Stimulated activated CD8-positive, alpha-beta memory T cell treated with anti-CD3 and anti-CD28 coated beads, Interleukin-2, amount 100 ng/mL, for 1 hour (primary cell): ENCODE measurements around the gene PTGDR2.
"Not testable (repeated sequence)": the region's sequence is repeated elsewhere in the genome, so short reads cannot be mapped to it uniquely, and the experiment has no call there.

Experiments
- DNase-seq, 2 donors: peaks; one replicate each; pipeline ENCODE4 v3.0.0-alpha.2; 2020; ENCODE audit warnings: low read depth in 2 of 2

PTGDR2 gene

GRCh38 chr11:60842668-60843600 is 12.8 kb downstream of the PTGDR2 start:
- DNase-seq = no peak

- peak; percentile 96 to 99 for DNase-seq
Observed at GRCh38 chr11:60841797-60842667, 13.7 kb downstream of the PTGDR2 start, which contains the start of gene CCDC86. TSS of gene CCDC86 (plus strand) at chr11:60842113. CDS start at chr11:60842125, 12 bp downstream.

GRCh38 chr11:60840470-60841430 is 15.0 kb downstream of the PTGDR2 start:
- DNase-seq = no peak

- DNase-seq = no peak
Observed at GRCh38 chr11:60838132-60838531, 17.6 kb downstream of the PTGDR2 start.

GRCh38 chr11:60836866-60837515 is 18.8 kb downstream of the PTGDR2 start:
- no peak for DNase-seq

- no peak for DNase-seq
Observed at GRCh38 chr11:60835534-60835846, 20.3 kb downstream of the PTGDR2 start.

GRCh38 chr11:60834742-60835533 is 20.8 kb downstream of the PTGDR2 start:
- no peak for DNase-seq

- DNase-seq = no peak
Observed at GRCh38 chr11:60831501-60832079, 24.2 kb downstream of the PTGDR2 start.

- DNase-seq = peak; percentile 58 to 73
Observed at GRCh38 chr11:60831143-60831500, 24.6 kb downstream of the PTGDR2 start.

GRCh38 chr11:60830478-60831142 is 25.1 kb downstream of the PTGDR2 start:
- DNase-seq = no peak

GRCh38 chr11:60825790-60826189 is 30.0 kb downstream of the PTGDR2 start:
- no peak for DNase-seq

- no peak for DNase-seq
Observed at GRCh38 chr11:60825118-60825517, 30.6 kb downstream of the PTGDR2 start.

- not testable (repeated sequence) for DNase-seq
Observed at GRCh38 chr11:60823745-60824306, 31.9 kb downstream of the PTGDR2 start.

- DNase-seq = no peak
Observed at GRCh38 chr11:60821827-60822599, 33.7 kb downstream of the PTGDR2 start.

GRCh38 chr11:60818057-60818456 is 37.7 kb downstream of the PTGDR2 start:
- no peak for DNase-seq

- DNase-seq = no peak
Observed at GRCh38 chr11:60816590-60817157, 39.1 kb downstream of the PTGDR2 start.

GRCh38 chr11:60814112-60814511 is 41.6 kb downstream of the PTGDR2 start:
- no peak for DNase-seq

GRCh38 chr11:60813324-60813723 is 42.4 kb downstream of the PTGDR2 start:
- no peak for DNase-seq
